PFSK-1 (cell line): ENCODE measurements around the gene TPGS2.

Experiments
- FOXP2 ChIP-seq: optimal IDR thresholded peaks from 2 replicates; pipeline ENCODE3; 2011; ENCODE audit warnings: borderline replicate concordance, control low read depth, inconsistent platforms; ENCODE audit not compliant: insufficient read depth; ENCODE audit errors: extremely low read length, extremely low read depth
- POLR2AphosphoS5 ChIP-seq: IDR thresholded peaks from 2 replicates; pipeline ENCODE4 v1.6.1; 2012; ENCODE audit warnings: low read depth, mild to moderate bottlenecking, control low read depth, low read length, moderate library complexity
- SIN3A ChIP-seq: IDR thresholded peaks from 2 replicates; pipeline ENCODE4 v1.6.1; 2012; ENCODE audit warnings: mild to moderate bottlenecking, low read length, moderate library complexity, borderline replicate concordance; ENCODE audit not compliant: insufficient read depth
- TAF1 ChIP-seq: IDR thresholded peaks from 2 replicates; pipeline ENCODE4 v1.6.1; 2012; ENCODE audit warnings: low read length, control low read depth, borderline replicate concordance; ENCODE audit not compliant: insufficient read depth
- TF ChIP-seq, protein P1 (sequence below), 2 experiments: IDR thresholded peaks; 2 replicates each; pipeline versions ENCODE4 v1.6.1 to v1.8.0; 2011 to 2012; ENCODE audit warnings: low read depth in 2 of 2, low read length in 2 of 2, control low read depth in 1 of 2, inconsistent platforms in 1 of 2, mild to moderate bottlenecking in 1 of 2, moderate library complexity in 1 of 2; ENCODE audit not compliant: insufficient read depth in 1 of 2

Gene TPGS2

DNA sequence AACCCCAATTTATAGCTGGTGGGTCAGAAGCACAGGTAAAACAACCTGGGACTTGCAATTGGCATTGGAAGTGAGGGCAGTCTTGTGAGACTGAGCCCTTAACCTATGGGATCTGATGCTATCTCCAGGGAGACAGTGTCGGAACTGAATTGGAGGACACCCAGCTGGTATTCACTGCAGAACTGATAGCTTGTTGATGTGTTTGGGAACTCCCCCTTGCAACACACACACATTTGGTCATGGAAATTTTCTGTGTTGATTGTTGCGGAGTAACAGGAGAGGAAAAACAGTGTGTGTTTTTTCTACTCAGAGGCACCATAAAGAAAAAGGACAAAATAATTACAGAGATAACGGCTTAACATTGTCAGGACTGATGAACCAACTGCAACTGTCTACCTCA lies 16.1 kb downstream of the TPGS2 start:
- TF ChIP-seq FOXP2 (no peak), POLR2AphosphoS5 (no peak), TAF1 (no peak), SIN3A (no peak)
- TF ChIP-seq, protein P1, sequence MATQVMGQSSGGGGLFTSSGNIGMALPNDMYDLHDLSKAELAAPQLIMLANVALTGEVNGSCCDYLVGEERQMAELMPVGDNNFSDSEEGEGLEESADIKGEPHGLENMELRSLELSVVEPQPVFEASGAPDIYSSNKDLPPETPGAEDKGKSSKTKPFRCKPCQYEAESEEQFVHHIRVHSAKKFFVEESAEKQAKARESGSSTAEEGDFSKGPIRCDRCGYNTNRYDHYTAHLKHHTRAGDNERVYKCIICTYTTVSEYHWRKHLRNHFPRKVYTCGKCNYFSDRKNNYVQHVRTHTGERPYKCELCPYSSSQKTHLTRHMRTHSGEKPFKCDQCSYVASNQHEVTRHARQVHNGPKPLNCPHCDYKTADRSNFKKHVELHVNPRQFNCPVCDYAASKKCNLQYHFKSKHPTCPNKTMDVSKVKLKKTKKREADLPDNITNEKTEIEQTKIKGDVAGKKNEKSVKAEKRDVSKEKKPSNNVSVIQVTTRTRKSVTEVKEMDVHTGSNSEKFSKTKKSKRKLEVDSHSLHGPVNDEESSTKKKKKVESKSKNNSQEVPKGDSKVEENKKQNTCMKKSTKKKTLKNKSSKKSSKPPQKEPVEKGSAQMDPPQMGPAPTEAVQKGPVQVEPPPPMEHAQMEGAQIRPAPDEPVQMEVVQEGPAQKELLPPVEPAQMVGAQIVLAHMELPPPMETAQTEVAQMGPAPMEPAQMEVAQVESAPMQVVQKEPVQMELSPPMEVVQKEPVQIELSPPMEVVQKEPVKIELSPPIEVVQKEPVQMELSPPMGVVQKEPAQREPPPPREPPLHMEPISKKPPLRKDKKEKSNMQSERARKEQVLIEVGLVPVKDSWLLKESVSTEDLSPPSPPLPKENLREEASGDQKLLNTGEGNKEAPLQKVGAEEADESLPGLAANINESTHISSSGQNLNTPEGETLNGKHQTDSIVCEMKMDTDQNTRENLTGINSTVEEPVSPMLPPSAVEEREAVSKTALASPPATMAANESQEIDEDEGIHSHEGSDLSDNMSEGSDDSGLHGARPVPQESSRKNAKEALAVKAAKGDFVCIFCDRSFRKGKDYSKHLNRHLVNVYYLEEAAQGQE (IDR thresholded peaks at IDR 0.05; ENCODE audit: insufficient read depth in 1 of 2, low read depth in 2 of 2, low read length in 2 of 2) = no peak

DNA sequence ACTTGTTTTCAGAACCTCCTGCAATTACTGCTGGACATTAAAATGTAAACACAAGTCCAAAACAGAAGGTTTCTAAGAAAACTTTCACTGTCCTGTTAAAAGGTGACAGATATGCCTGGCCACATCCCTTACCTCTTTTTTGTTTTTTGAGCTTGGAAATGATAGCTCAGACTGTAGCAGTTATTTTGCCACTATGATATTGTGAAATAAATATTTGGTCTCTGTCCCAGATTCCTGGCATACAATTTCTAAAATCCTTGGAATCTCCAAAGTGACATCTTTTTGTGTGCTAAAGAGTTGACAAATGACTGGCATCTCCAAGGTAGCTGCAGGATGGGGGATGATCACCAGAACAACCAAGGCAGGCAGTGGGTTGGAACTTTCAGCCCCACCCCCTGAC lies 16.8 kb downstream of the TPGS2 start:
- TF ChIP-seq POLR2AphosphoS5 (no peak), TAF1 (no peak), FOXP2 (no peak), SIN3A (no peak)
- TF ChIP-seq, protein P1 (IDR thresholded peaks at IDR 0.05; ENCODE audit: insufficient read depth in 1 of 2, low read depth in 2 of 2, low read length in 2 of 2) = no peak

DNA sequence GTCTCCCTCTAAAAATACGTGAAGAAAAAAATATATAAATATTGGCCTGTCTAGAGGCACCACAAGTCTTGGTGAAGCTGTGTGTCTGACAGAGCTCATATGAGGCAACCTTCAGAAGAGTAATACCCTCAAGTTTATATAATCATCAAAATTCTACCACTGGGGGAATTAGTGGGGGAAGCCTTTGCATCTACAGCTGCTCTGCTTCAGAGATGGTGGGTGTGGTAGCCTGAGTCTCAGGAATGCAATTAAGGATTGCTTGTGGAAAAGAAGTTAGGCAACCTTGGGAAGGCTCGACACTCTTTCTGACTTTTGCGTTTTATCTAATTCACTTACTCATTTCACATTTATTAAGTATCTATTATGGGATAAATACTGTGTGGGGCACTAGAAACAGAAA lies 17.4 kb downstream of the TPGS2 start:
- TF ChIP-seq, protein P1 (IDR thresholded peaks at IDR 0.05; ENCODE audit: insufficient read depth in 1 of 2, low read depth in 2 of 2, low read length in 2 of 2) = no peak
- TF ChIP-seq POLR2AphosphoS5 (no peak), FOXP2 (no peak), SIN3A (no peak), TAF1 (no peak)

DNA sequence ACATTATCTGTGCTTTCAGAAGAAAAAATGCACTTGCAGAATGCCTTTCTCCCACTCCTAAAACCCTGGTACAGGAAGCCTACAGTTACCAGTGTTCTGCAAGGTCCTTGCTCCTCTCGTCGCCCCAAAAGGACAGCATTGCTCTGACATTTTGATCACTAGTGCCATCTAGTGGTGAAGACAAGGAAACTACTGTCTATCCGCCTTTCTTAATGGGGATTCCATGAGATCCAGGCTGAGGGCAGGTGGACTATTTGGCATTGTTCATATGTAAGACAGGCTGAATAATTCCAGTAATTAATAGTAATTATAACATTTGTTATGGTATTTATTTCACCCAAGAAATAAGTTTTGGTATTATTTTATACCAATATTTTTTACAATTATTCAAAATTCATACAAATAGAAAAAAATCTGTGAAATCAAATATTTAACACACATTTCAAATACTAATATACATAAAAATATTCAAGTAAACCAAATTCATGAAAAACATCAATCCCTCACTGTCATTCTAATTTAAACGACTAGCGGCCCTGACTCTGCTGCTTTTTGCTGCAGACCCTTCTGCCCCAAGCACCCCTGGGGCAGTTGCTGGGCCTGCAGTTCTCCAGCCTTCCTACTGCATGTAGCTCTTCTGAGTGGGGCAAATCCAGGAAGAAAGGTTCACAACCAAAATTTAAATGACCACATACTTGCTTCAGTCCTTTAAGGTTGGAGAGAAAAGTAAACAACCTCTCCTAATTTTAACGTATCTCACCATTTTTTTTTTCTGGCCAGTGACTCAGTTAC lies 19.0 kb downstream of the TPGS2 start:
- TF ChIP-seq SIN3A (no peak), POLR2AphosphoS5 (no peak), FOXP2 (no peak), TAF1 (no peak)
- TF ChIP-seq, protein P1 (IDR thresholded peaks at IDR 0.05; ENCODE audit: insufficient read depth in 1 of 2, low read depth in 2 of 2, low read length in 2 of 2) = no peak

DNA sequence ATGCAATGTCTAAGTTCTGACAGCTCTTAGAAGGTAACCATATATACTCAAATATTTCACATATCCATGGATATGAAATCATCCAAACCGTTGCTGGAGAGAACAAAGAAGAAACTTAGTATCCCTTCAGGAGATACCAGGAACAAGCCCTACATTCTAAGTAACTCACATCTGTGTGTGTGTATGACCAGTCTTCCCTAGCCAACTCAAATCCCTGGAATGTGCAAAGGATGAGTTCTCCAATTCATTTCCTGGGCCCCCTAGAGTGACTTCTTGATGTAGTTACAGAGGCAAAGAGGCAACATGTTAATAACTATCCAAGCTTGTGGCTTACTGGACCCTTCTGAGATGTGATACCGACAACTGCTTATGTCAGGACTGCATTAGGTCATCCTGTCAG lies 20.1 kb downstream of the TPGS2 start:
- TF ChIP-seq TAF1 (no peak), POLR2AphosphoS5 (no peak), SIN3A (no peak), FOXP2 (no peak)
- TF ChIP-seq, protein P1 (IDR thresholded peaks at IDR 0.05; ENCODE audit: insufficient read depth in 1 of 2, low read depth in 2 of 2, low read length in 2 of 2) = no peak
